HG03159 (cell line): Measurements from ENCODE around the gene SPATS2L.

ENCODE experiments used
- ATAC-seq: cut with Tn5 transposase; IDR thresholded peaks from one replicate; pipeline ENCODE4 v1.9.1; 2021; ENCODE audit warnings: mild to moderate bottlenecking, moderate library complexity; ENCODE audit not compliant: unreplicated experiment

Gene SPATS2L

GRCh38 chr2:200461846-200462710 lies 155.6 kb downstream of the SPATS2L start:
- ATAC-seq, result no peak

- ATAC-seq, result no peak
These were observed 157.0 kb downstream of the SPATS2L start for GRCh38 chr2:200463452-200463851.

GRCh38 chr2:200466425-200467418 lies 160.2 kb downstream of the SPATS2L start:
- ATAC-seq, result no peak

GRCh38 chr2:200467806-200468681 lies 161.6 kb downstream of the SPATS2L start:
- no peak for ATAC-seq

- no peak for ATAC-seq
These were observed 163.3 kb downstream of the SPATS2L start for GRCh38 chr2:200469708-200470211.

- ATAC-seq, result no peak
These were observed 163.7 kb downstream of the SPATS2L start for GRCh38 chr2:200470230-200470629.

GRCh38 chr2:200471324-200471848 lies 164.9 kb downstream of the SPATS2L start:
- peak; percentile 82 for ATAC-seq

GRCh38 chr2:200471928-200472645 lies 165.6 kb downstream of the SPATS2L start:
- ATAC-seq, result peak; percentile 12

GRCh38 chr2:200472853-200473464 lies 166.5 kb downstream of the SPATS2L start:
- no peak for ATAC-seq

GRCh38 chr2:200475795-200476194 lies 169.3 kb downstream of the SPATS2L start:
- ATAC-seq, result no peak

GRCh38 chr2:200476836-200477235 lies 170.3 kb downstream of the SPATS2L start:
- ATAC-seq, result no peak

GRCh38 chr2:200477667-200478131 lies 171.2 kb downstream of the SPATS2L start:
- no peak for ATAC-seq

- ATAC-seq, result no peak
These were observed 173.3 kb downstream of the SPATS2L start for GRCh38 chr2:200479692-200480265.

- peak; percentile 43 for ATAC-seq
These were observed 175.7 kb downstream of the SPATS2L start for GRCh38 chr2:200482194-200482593.

- ATAC-seq, result peak; percentile 71
These were observed 177.3 kb downstream of the SPATS2L start for GRCh38 chr2:200483729-200484198.

- ATAC-seq, result no peak
These were observed 178.4 kb downstream of the SPATS2L start for GRCh38 chr2:200484934-200485333.

GRCh38 chr2:200486529-200486928 lies 180.0 kb downstream of the SPATS2L start:
- no peak for ATAC-seq

- ATAC-seq, result no peak
These were observed 181.7 kb downstream of the SPATS2L start for GRCh38 chr2:200488169-200488568.
